EL (cell line): ENCODE data around the gene GPSM1.
"Not testable (repeated sequence)": the region's sequence is repeated elsewhere in the genome, so short reads cannot be mapped to it uniquely, and the experiment has no call there.

ENCODE experiments used
- DNase-seq: peaks from one replicate; pipeline ENCODE4 v3.0.0-alpha.2; 2016

The GPSM1 gene

GRCh38 chr9:136401173-136401922, 74.0 kb downstream of the GPSM1 start:
- DNase-seq = no peak

GRCh38 chr9:136402067-136402466, 74.7 kb downstream of the GPSM1 start:
- no peak for DNase-seq

- DNase-seq = no peak
Observed at GRCh38 chr9:136403538-136403914, 76.2 kb downstream of the GPSM1 start.

- DNase-seq = no peak
Observed at GRCh38 chr9:136403915-136404800, 76.8 kb downstream of the GPSM1 start.

GRCh38 chr9:136404801-136405136, 77.4 kb downstream of the GPSM1 start:
- no peak for DNase-seq

GRCh38 chr9:136405481-136405880, 78.1 kb downstream of the GPSM1 start:
- DNase-seq = no peak

GRCh38 chr9:136405904-136406303, 78.6 kb downstream of the GPSM1 start:
- DNase-seq = not testable (repeated sequence)

- not testable (repeated sequence) for DNase-seq
Observed at GRCh38 chr9:136407061-136407460, 79.7 kb downstream of the GPSM1 start.

GRCh38 chr9:136407911-136408310, 80.6 kb downstream of the GPSM1 start:
- no peak for DNase-seq
